Upper lobe of right lung (tissue), 1 donor: ENCODE data around the gene DAB2. TPM values are rescaled to one million over a fixed set of nuclear protein-coding genes. Genes with fewer than 3 reads are reported as not detected.

ENCODE experiments used
- ATAC-seq: fragments of 200-7000 bp; cut with Tn5 transposase; one replicate; pipeline ENCODE4 v1.9.1; 2020; ENCODE audit warnings: mild to moderate bottlenecking, moderate library complexity
- DNase-seq: peaks from one replicate; pipeline ENCODE4 v3.0.0-alpha.2; 2020
- H3K27ac ChIP-seq: fragments of 200-600 bp; one replicate; pipeline ENCODE4 v1.8.0; 2022
- H3K27me3 ChIP-seq: fragments of 200-600 bp; one replicate; pipeline ENCODE4 v1.8.0; 2022; ENCODE audit warnings: mild to moderate bottlenecking
- H3K36me3 ChIP-seq: fragments of 200-600 bp; one replicate; pipeline ENCODE4 v1.8.0; 2022
- H3K4me1 ChIP-seq: fragments of 200-600 bp; one replicate; pipeline ENCODE4 v1.8.0; 2022
- H3K4me3 ChIP-seq: fragments of 200-600 bp; one replicate; pipeline ENCODE4 v1.8.0; 2022; ENCODE audit warnings: mild to moderate bottlenecking
- H3K9me3 ChIP-seq: fragments of 200-600 bp; one replicate; pipeline ENCODE4 v1.8.0; 2022
- intact Hi-C: fragments of 100-400 bp; cut with DNase I; formaldehyde crosslinking; loops from one replicate; pipeline ENCODE4 v1.11.0; 2022
- total RNA-seq: library from RNA; stranded (reverse); fragmentation: NEBNext Ultra II Directional; extraction: Animal tissue kit (Norgen Biotek cat#: 25700); gene quantifications from one replicate; pipeline ENCODE4 v1.2.1, GENCODE V29; 2021
- TF ChIP-seq, protein P1 (sequence below): fragments of 200-600 bp; IDR thresholded peaks from one replicate; pipeline ENCODE4 v1.8.0; 2022; ENCODE audit warnings: antibody characterized with exemption
- donor health status: DM: no; HTN: yes; CAD: no; lungs with severe emphysema.

The DAB2 gene
- total RNA-seq, 1 donor from 2014 or later: 145 TPM

GRCh38 chr5:39440192-39440957, 15.6 kb upstream of the DAB2 start:
- TF ChIP-seq, protein P1, sequence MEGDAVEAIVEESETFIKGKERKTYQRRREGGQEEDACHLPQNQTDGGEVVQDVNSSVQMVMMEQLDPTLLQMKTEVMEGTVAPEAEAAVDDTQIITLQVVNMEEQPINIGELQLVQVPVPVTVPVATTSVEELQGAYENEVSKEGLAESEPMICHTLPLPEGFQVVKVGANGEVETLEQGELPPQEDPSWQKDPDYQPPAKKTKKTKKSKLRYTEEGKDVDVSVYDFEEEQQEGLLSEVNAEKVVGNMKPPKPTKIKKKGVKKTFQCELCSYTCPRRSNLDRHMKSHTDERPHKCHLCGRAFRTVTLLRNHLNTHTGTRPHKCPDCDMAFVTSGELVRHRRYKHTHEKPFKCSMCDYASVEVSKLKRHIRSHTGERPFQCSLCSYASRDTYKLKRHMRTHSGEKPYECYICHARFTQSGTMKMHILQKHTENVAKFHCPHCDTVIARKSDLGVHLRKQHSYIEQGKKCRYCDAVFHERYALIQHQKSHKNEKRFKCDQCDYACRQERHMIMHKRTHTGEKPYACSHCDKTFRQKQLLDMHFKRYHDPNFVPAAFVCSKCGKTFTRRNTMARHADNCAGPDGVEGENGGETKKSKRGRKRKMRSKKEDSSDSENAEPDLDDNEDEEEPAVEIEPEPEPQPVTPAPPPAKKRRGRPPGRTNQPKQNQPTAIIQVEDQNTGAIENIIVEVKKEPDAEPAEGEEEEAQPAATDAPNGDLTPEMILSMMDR: no peak
- Histone ChIP-seq H3K9me3 (no peaks in the 10 kb centered on the region), H3K27ac (no peak overlapping the region), H3K4me3 (no peak overlapping the region), H3K27me3 (no peaks in the 10 kb centered on the region), H3K36me3 (no peaks in the 10 kb centered on the region), H3K4me1 (peaks cover 11% of the 10 kb centered on the region)
- intact Hi-C loops: no loop called here
- no peak for ATAC-seq
- DNase-seq: no peak

DNA sequence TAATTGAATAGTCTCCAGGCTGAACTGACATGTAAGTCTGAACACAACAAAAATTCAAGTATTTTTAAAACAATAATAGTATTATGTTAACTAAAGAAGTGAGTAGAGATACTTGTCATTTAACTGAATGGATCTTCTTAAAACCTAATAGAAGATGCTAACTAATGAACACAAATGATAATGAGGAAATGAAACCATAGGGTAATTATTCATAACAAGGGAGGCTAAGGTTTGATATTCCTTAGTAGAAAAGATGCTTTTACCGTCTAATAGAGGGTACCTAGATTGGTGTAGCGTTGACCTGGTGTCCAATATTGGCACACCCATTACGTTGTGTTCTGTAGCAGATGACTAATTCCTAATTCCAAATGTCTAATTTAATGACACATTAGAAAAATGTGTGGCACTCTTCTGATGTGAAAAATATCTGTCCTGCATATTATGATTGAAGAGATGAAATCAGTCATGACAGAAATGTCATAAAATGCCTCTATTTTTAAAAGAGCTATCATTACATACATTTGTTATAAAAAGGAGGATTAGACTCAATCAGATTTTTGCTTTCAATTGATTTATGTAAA, 14.9 kb upstream of the DAB2 start:
- no peaks in the 10 kb centered on the region for H3K36me3 ChIP-seq
- no peak overlapping the region for H3K4me3 ChIP-seq
- intact Hi-C loops: no loop called here
- ATAC-seq (no peak), DNase-seq (no peak)
- H3K27ac ChIP-seq: no peak overlapping the region
- TF ChIP-seq, protein P1: no peak
- H3K4me1 ChIP-seq: peaks cover 11% of the 10 kb centered on the region
- H3K9me3 ChIP-seq: no peaks in the 10 kb centered on the region
- no peaks in the 10 kb centered on the region for H3K27me3 ChIP-seq

- Histone ChIP-seq H3K27ac (no peak overlapping the region), H3K4me3 (no peak overlapping the region), H3K36me3 (no peaks in the 10 kb centered on the region), H3K9me3 (no peaks in the 10 kb centered on the region), H3K4me1 (peaks cover 11% of the 10 kb centered on the region), H3K27me3 (no peaks in the 10 kb centered on the region)
- TF ChIP-seq, protein P1: no peak
- intact Hi-C loops: no loop called here
- ATAC-seq: peak; percentile 57
- no peak for DNase-seq
These were observed 12.7 kb upstream of the DAB2 start for GRCh38 chr5:39437467-39437866.

DNA sequence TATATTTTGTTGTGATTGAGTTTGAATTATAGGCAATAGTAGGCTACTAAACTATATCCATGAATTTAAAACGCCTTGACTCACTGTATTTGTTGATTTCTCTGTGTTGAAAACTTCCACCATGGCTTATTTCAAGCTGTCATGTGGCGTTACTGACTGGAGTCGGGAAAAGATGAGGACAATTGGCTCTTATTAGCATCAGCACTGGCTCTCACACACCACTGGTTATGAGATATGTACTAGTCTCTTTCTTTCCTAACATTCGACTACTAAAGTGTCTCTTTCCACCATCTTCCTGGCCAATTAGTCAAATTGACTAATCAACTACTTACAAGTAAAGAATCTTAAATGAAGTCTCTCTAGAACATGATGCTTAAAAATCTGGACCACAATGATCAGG, 9.1 kb upstream of the DAB2 start:
- intact Hi-C loops: no loop called here
- Histone ChIP-seq H3K36me3 (no peaks in the 10 kb centered on the region), H3K9me3 (no peaks in the 10 kb centered on the region), H3K27me3 (no peaks in the 10 kb centered on the region), H3K4me3 (no peak overlapping the region), H3K4me1 (no peaks in the 10 kb centered on the region), H3K27ac (no peak overlapping the region)
- TF ChIP-seq, protein P1: no peak
- DNase-seq (no peak), ATAC-seq (no peak)

DNA sequence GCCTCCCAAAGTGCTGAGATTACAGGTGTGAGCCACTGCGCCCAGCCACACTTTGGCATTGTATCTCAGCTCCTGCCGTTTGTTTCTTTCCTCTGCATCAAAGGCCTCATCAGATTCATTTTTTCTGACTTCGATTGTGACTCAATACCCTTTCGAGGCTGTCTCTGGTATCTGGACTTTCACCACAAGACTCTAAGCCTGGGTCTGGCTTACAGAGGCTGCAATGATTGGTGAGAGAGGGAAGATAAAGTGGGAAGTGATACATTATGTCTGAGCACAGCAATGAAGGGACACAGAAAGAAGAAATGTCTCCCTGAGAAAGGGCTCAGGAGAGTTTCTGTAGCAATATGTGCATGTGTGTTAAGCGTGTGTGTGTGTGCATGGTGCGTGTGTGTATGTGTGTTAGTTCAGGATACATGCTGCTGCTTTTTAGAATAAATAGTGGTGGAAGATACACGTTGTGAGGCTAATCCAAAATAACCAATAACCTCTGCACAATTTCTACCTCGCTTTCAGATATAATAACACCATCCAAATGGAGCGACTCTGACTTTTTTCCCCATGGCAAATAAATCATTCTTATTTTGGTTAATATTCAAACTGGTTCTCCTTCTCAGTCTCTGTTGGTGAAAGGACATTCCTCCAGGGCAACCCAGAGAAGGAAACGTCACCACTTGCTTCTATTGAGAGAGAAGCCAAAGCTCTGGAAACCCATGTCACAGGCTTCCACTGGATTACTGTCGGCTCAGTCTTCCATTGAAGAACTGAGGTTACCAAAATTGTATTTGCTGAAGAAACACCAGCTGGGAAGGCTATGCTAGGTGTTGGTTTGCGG, 8.1 kb upstream of the DAB2 start:
- DNase-seq (no peak), ATAC-seq (peak; percentile 75)
- Histone ChIP-seq H3K36me3 (no peaks in the 10 kb centered on the region), H3K9me3 (no peaks in the 10 kb centered on the region), H3K27me3 (no peaks in the 10 kb centered on the region), H3K4me1 (no peaks in the 10 kb centered on the region), H3K27ac (no peak overlapping the region), H3K4me3 (no peak overlapping the region)
- intact Hi-C loops: no loop called here
- TF ChIP-seq, protein P1: no peak
